Caco-2 (cell line): Measurements from ENCODE around the gene PDGFD. TPM values are rescaled to one million over a fixed set of nuclear protein-coding genes. Genes with fewer than 3 reads are reported as not detected.

ENCODE experiments used
- BruUV-seq: library from RNA; stranded (reverse); fragments of 400-500 nt; replicated peaks from 2 replicates; lab custom pipeline; 2021; lab: Mats Ljungman, UMichigan
- CTCF ChIA-PET: fragments of 300-600 bp; sonication (Branson Sonifier 250); formaldehyde crosslinking; loops from one replicate; lab custom pipeline; 2022; ENCODE audit warnings: antibody characterized with exemption; lab: Charles Lee
- POLR2A ChIA-PET: fragments of 300-600 bp; sonication (Branson Sonifier 250); formaldehyde crosslinking; loops from one replicate; lab custom pipeline; 2022; ENCODE audit warnings: antibody characterized with exemption; lab: Charles Lee
- DNase-seq, 2 experiments: peaks; one replicate each; pipeline versions ENCODE4 v3.0.0 to v3.0.0-alpha.2; 2020 to 2022
- H3K27me3 ChIP-seq: replicated peaks from 2 replicates; pipeline ENCODE4 v1.6.0; 2011; ENCODE audit warnings: low read length; ENCODE audit not compliant: control insufficient read depth, insufficient read depth
- H3K36me3 ChIP-seq: 2 replicates; pipeline ENCODE4 v1.5.1; 2011; ENCODE audit warnings: low read length; ENCODE audit not compliant: control insufficient read depth, insufficient read depth
- H3K4me1 ChIP-seq: fragments of 250-450 bp; sonication (Bioruptor Pico); 2 replicates; pipeline ENCODE4 v1.5.1; 2020; ENCODE audit warnings: mild to moderate bottlenecking
- H3K4me3 ChIP-seq: 2 replicates; pipeline ENCODE4 v1.5.1; 2011; ENCODE audit warnings: low read depth, mild to moderate bottlenecking, control low read depth, low read length
- H3K9me3 ChIP-seq: fragments of 250-450 bp; sonication (Bioruptor Pico); 2 replicates; pipeline ENCODE4 v1.5.1; 2020; ENCODE audit warnings: mild to moderate bottlenecking, moderate library complexity
- H3K27ac Mint-ChIP-seq: one replicate; pipeline ENCODE4 v1.8.0; 2022; ENCODE audit warnings: mixed read lengths; ENCODE audit not compliant: unreplicated experiment
- H3K27me3 Mint-ChIP-seq: one replicate; pipeline ENCODE4 v1.8.0; 2022; ENCODE audit warnings: mixed read lengths; ENCODE audit not compliant: insufficient read depth, unreplicated experiment
- H3K36me3 Mint-ChIP-seq: one replicate; pipeline ENCODE4 v1.8.0; 2022; ENCODE audit warnings: mild to moderate bottlenecking, mixed read lengths; ENCODE audit not compliant: insufficient read depth, unreplicated experiment
- H3K4me1 Mint-ChIP-seq: one replicate; pipeline ENCODE4 v1.8.0; 2022; ENCODE audit warnings: low read depth, mixed read lengths; ENCODE audit not compliant: unreplicated experiment
- H3K4me3 Mint-ChIP-seq: one replicate; pipeline ENCODE4 v1.8.0; 2022; ENCODE audit warnings: mild to moderate bottlenecking, moderate library complexity, mixed read lengths; ENCODE audit not compliant: unreplicated experiment
- H3K9me3 Mint-ChIP-seq: one replicate; pipeline ENCODE4 v1.8.0; 2022; ENCODE audit warnings: mixed read lengths; ENCODE audit not compliant: unreplicated experiment
- CTCF ChIP-seq, 2 experiments: fragments of 200-600 bp in 1 of 2; IDR thresholded peaks; 1 replicate in 1 of 2; 2 replicates in 1 of 2; pipeline versions ENCODE4 v1.5.1 to v1.8.0; 2011 to 2022; ENCODE audit warnings: antibody characterized with exemption in 1 of 2, control low read depth in 1 of 2, inconsistent platforms in 1 of 2, low read depth in 1 of 2, low read length in 1 of 2, mild to moderate bottlenecking in 1 of 2, moderate library complexity in 1 of 2; ENCODE audit not compliant: insufficient read depth in 1 of 2, severe bottlenecking in 1 of 2, unreplicated experiment in 1 of 2
- intact Hi-C: fragments of 100-400 bp; cut with micrococcal nuclease; formaldehyde crosslinking; loops from one replicate; pipeline ENCODE4 v1.10.0; 2022; ENCODE audit not compliant: unreplicated experiment
- total RNA-seq: library from RNA; stranded (reverse); gene quantifications from 2 replicates; pipeline ENCODE4 v1.2.3, GENCODE V29; 2022

PDGFD gene
- total RNA-seq, 1 experiment from 2014 or later = not detected

DNA sequence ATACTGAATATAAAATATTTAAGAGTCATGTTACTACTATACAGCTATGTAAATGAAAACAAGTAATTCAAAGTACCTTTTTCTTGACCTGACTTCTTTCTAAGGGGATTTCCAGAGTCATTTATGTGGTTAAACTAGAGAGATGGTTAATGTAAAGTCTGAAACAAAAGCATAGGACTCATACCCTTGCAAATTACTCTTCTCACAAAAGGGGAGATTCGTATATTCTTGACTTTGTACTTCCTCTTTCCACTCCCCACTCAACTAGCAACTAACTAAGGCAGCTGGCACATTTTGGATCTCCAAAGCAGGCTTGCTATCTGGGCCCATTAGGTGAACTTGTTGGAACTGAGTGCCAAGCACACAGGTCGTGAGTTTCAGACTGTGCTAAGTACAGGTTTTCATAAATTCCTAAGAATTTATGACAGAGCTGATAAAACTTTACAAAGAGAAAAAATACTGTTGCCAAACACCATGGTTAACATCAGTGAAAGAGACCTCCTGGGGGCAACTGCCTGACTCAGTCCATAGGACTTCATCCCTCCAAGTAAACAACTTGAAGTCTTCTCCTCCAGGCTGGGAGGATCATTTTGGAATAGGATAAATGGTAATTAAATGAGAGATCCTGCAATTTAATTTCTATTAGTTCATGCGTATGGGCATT, 204.5 kb downstream of the PDGFD start:
- Mint-ChIP-seq H3K27ac (no peak overlapping the region), H3K9me3 (peaks cover 10% of the 10 kb centered on the region), H3K36me3 (no peaks in the 10 kb centered on the region), H3K4me1 (no peaks in the 10 kb centered on the region), H3K27me3 (no peaks in the 10 kb centered on the region), H3K4me3 (no peak overlapping the region)
- CTCF ChIA-PET = no interaction called here
- H3K4me1 ChIP-seq = no peaks in the 10 kb centered on the region
- POLR2A ChIA-PET = no interaction called here
- no peak overlapping the region for H3K4me3 ChIP-seq
- no peak for DNase-seq
- no peak for TF ChIP-seq CTCF (IDR thresholded peaks at IDR 0.05; ENCODE audit: insufficient read depth in 1 of 2, low read depth in 1 of 2, low read length in 1 of 2, severe bottlenecking in 1 of 2, unreplicated experiment in 1 of 2)
- intact Hi-C loops = no loop called here
- no peaks in the 10 kb centered on the region for H3K36me3 ChIP-seq
- H3K9me3 ChIP-seq = 0 out of 2 replicates have a peak, but pooled peaks cover 3% of the 10 kb centered on the region
- H3K27me3 ChIP-seq = no peaks in the 10 kb centered on the region
- BruUV-seq = no TSS peak

GRCh38 chr11:103958475-103959215, 205.3 kb downstream of the PDGFD start:
- BruUV-seq = no TSS peak
- H3K36me3 ChIP-seq = no peaks in the 10 kb centered on the region
- H3K9me3 ChIP-seq = 0 out of 2 replicates have a peak, but pooled peaks cover 3% of the 10 kb centered on the region
- H3K9me3 Mint-ChIP-seq = peaks cover 10% of the 10 kb centered on the region
- CTCF ChIA-PET = no interaction called here
- no peak overlapping the region for H3K4me3 ChIP-seq
- H3K4me1 ChIP-seq = no peaks in the 10 kb centered on the region
- TF ChIP-seq CTCF (IDR thresholded peaks at IDR 0.05; ENCODE audit: insufficient read depth in 1 of 2, low read depth in 1 of 2, low read length in 1 of 2, severe bottlenecking in 1 of 2, unreplicated experiment in 1 of 2) = no peak
- POLR2A ChIA-PET = no interaction called here
- H3K27ac Mint-ChIP-seq = no peak overlapping the region
- H3K4me3 Mint-ChIP-seq = no peak overlapping the region
- H3K27me3 ChIP-seq = no peaks in the 10 kb centered on the region
- no peaks in the 10 kb centered on the region for H3K4me1 Mint-ChIP-seq
- no peak for DNase-seq
- H3K36me3 Mint-ChIP-seq = no peaks in the 10 kb centered on the region
- H3K27me3 Mint-ChIP-seq = no peaks in the 10 kb centered on the region
- intact Hi-C loops = no loop called here

GRCh38 chr11:103953797-103954486, 210.0 kb downstream of the PDGFD start:
- BruUV-seq = no TSS peak
- TF ChIP-seq CTCF (IDR thresholded peaks at IDR 0.05; ENCODE audit: insufficient read depth in 1 of 2, low read depth in 1 of 2, low read length in 1 of 2, severe bottlenecking in 1 of 2, unreplicated experiment in 1 of 2) = no peak
- H3K36me3 Mint-ChIP-seq = no peaks in the 10 kb centered on the region
- Histone ChIP-seq H3K36me3 (no peaks in the 10 kb centered on the region), H3K27me3 (no peaks in the 10 kb centered on the region), H3K4me1 (no peaks in the 10 kb centered on the region), H3K4me3 (no peak overlapping the region), H3K9me3 (0 out of 2 replicates have a peak, but pooled peaks cover 3% of the 10 kb centered on the region)
- POLR2A ChIA-PET = no interaction called here
- peaks cover 10% of the 10 kb centered on the region for H3K9me3 Mint-ChIP-seq
- no peak overlapping the region for H3K27ac Mint-ChIP-seq
- intact Hi-C loops = no loop called here
- no peak overlapping the region for H3K4me3 Mint-ChIP-seq
- CTCF ChIA-PET = no interaction called here
- no peaks in the 10 kb centered on the region for H3K4me1 Mint-ChIP-seq
- no peaks in the 10 kb centered on the region for H3K27me3 Mint-ChIP-seq
- no peak for DNase-seq
